GM23338 (cell line): ENCODE measurements around the gene CARNS1. TPM values are rescaled to one million over a fixed set of nuclear protein-coding genes. Genes with fewer than 3 reads are reported as not detected.

Source experiments
- ATAC-seq: fragments of 200-7000 bp; cut with Tn5 transposase; 3 replicates; pipeline ENCODE4 v1.9.1; 2020
- DNase-seq: peaks from one replicate; pipeline ENCODE4 v3.0.0-alpha.2; 2015; ENCODE audit warnings: low spot score
- H2AFZ ChIP-seq: fragments of 200-600 bp; sonication (generic); 2 replicates; pipeline ENCODE4 v1.8.0; 2016; ENCODE audit warnings: antibody characterized with exemption, mild to moderate bottlenecking, moderate library complexity
- H3F3A ChIP-seq: fragments of 200-600 bp; sonication (generic); replicated peaks from 2 replicates; pipeline ENCODE4 v1.8.0; 2017; ENCODE audit warnings: antibody characterized with exemption, mixed run types, low read depth
- H3K27ac ChIP-seq: fragments of 200-600 bp; sonication (generic); 2 replicates; pipeline ENCODE4 v1.6.1; 2016; ENCODE audit warnings: low read depth
- H3K27me3 ChIP-seq: fragments of 200-600 bp; sonication (generic); 2 replicates; pipeline ENCODE4 v1.8.0; 2016; ENCODE audit warnings: mild to moderate bottlenecking, mixed run types, moderate library complexity; ENCODE audit not compliant: insufficient read depth
- H3K36me3 ChIP-seq: fragments of 200-600 bp; sonication (generic); 2 replicates; pipeline ENCODE4 v1.8.0; 2016; ENCODE audit warnings: mild to moderate bottlenecking; ENCODE audit not compliant: insufficient read depth
- H3K4me1 ChIP-seq: fragments of 200-600 bp; sonication (generic); 2 replicates; pipeline ENCODE4 v1.8.0; 2016; ENCODE audit warnings: mild to moderate bottlenecking, moderate library complexity; ENCODE audit not compliant: insufficient read depth
- H3K4me2 ChIP-seq: fragments of 200-600 bp; sonication (generic); 2 replicates; pipeline ENCODE4 v1.7.1; 2017; ENCODE audit warnings: mixed run types
- H3K4me3 ChIP-seq: fragments of 200-600 bp; sonication (generic); 2 replicates; pipeline ENCODE4 v1.6.1; 2016; ENCODE audit warnings: mixed run types
- H3K79me2 ChIP-seq: fragments of 200-600 bp; sonication (generic); replicated peaks from 2 replicates; pipeline ENCODE4 v1.8.0; 2017; ENCODE audit warnings: mild to moderate bottlenecking; ENCODE audit not compliant: insufficient read depth
- H3K9me2 ChIP-seq: fragments of 200-600 bp; sonication (generic); 2 replicates; pipeline ENCODE4 v1.8.0; 2017; ENCODE audit not compliant: insufficient read depth
- H4K20me1 ChIP-seq: fragments of 200-600 bp; sonication (generic); replicated peaks from 2 replicates; pipeline ENCODE4 v1.8.0; 2017; ENCODE audit warnings: mild to moderate bottlenecking; ENCODE audit not compliant: insufficient read depth
- H3K27ac Mint-ChIP-seq: 2 replicates; pipeline ENCODE4 v1.8.0; 2020; ENCODE audit warnings: inconsistent platforms, mild to moderate bottlenecking, moderate library complexity, mixed read lengths
- H3K27me3 Mint-ChIP-seq: 3 replicates; pipeline ENCODE4 v1.8.0; 2022; ENCODE audit warnings: low read depth, mild to moderate bottlenecking, moderate library complexity, mixed read lengths, inconsistent platforms; ENCODE audit not compliant: insufficient read depth, poor library complexity
- H3K36me3 Mint-ChIP-seq: 3 replicates; pipeline ENCODE4 v1.8.0; 2021; ENCODE audit warnings: low read depth, mild to moderate bottlenecking, inconsistent platforms, moderate library complexity, mixed read lengths
- H3K4me1 Mint-ChIP-seq: 3 replicates; pipeline ENCODE4 v1.8.0; 2020; ENCODE audit warnings: mild to moderate bottlenecking, inconsistent platforms, mixed read lengths
- H3K4me3 Mint-ChIP-seq: 3 replicates; pipeline ENCODE4 v1.8.0; 2021; ENCODE audit warnings: moderate library complexity, mild to moderate bottlenecking, inconsistent platforms, mixed read lengths
- H3K9me3 Mint-ChIP-seq: 3 replicates; pipeline ENCODE4 v1.8.0; 2020; ENCODE audit warnings: moderate library complexity, mild to moderate bottlenecking, inconsistent platforms, mixed read lengths
- EZH2phosphoT487 ChIP-seq: fragments of 200-600 bp; sonication (generic); IDR thresholded peaks from one replicate; pipeline ENCODE4 v1.8.1; 2018; ENCODE audit warnings: antibody characterized with exemption; ENCODE audit not compliant: unreplicated experiment
- JUNB ChIP-seq: IDR thresholded peaks from one replicate; pipeline ENCODE4 v1.6.1; 2016; ENCODE audit warnings: antibody characterized with exemption; ENCODE audit not compliant: unreplicated experiment
- POLR2AphosphoS5 ChIP-seq: IDR thresholded peaks from 2 replicates; pipeline ENCODE4 v1.6.1; 2016; ENCODE audit warnings: antibody characterized with exemption, low read depth
- STAT1 ChIP-seq: IDR thresholded peaks from one replicate; pipeline ENCODE4 v1.6.1; 2016; ENCODE audit warnings: antibody characterized with exemption; ENCODE audit not compliant: unreplicated experiment
- ZNF331 ChIP-seq: fragments of 250-450 bp; sonication (Bioruptor Pico); IDR thresholded peaks from 2 replicates; pipeline ENCODE4 v1.5.0; 2020; ENCODE audit warnings: low read depth, mild to moderate bottlenecking, moderate library complexity
- polyA plus RNA-seq: library from polyadenylated mRNA; unstranded; fragments of >200 nt; fragmentation: Nextera tagmentation; extraction: Ambion mirVana; gene quantifications from 2 replicates; pipeline ENCODE4 v1.2.1, GENCODE V29; 2016
- total RNA-seq: library from RNA; depleted of rRNA; stranded (reverse); fragments of >200 nt; shearing (Covaris generic); gene quantifications from 2 replicates; pipeline ENCODE4 v1.2.3, GENCODE V29; 2014
- TF ChIP-seq, protein P1 (sequence below): fragments of 250-450 bp; sonication (Bioruptor Pico); IDR thresholded peaks from 2 replicates; pipeline ENCODE4 v1.5.0; 2020; ENCODE audit warnings: mild to moderate bottlenecking, moderate library complexity
- TF ChIP-seq, protein P2 (sequence below): IDR thresholded peaks from 2 replicates; pipeline ENCODE4 v1.6.1; 2016; ENCODE audit warnings: antibody characterized with exemption

Gene CARNS1
- total and polyA plus RNA-seq, 2 experiments from 2014 or later = 0.52 to 0.76 TPM

DNA sequence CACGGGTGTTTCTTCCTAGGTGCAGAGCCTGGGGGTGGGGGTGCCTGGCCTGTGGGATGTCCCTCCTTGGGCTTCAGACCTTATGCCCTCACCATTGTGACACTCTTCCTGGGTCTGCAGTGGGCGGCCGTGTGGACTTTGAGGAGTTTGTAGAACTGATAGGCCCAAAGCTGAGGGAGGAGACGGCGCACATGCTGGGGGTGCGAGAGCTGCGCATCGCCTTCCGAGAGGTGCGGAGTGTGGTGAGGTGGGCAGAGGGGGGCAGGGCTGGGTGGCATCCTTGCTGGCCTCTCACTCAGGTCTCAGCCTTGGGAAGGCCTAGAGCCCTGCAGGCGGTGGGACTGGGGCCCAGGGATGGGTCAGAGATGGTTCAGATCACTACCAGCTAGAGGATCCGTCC, 42.0 kb downstream of the CARNS1 start:
- H3K9me3 Mint-ChIP-seq = no peaks in the 10 kb centered on the region
- no peak overlapping the region for H3K4me3 Mint-ChIP-seq
- no peak for DNase-seq
- no peak overlapping the region for H3K27ac ChIP-seq
- H3K4me1 ChIP-seq = no peaks in the 10 kb centered on the region
- H3K36me3 Mint-ChIP-seq = no peaks in the 10 kb centered on the region
- no peaks in the 10 kb centered on the region for H3K4me1 Mint-ChIP-seq
- TF ChIP-seq STAT1 (no peak), EZH2phosphoT487 (no peak), ZNF331 (CRISPR knock-in tag) (no peak), POLR2AphosphoS5 (no peak), JUNB (no peak)
- TF ChIP-seq, protein P1, sequence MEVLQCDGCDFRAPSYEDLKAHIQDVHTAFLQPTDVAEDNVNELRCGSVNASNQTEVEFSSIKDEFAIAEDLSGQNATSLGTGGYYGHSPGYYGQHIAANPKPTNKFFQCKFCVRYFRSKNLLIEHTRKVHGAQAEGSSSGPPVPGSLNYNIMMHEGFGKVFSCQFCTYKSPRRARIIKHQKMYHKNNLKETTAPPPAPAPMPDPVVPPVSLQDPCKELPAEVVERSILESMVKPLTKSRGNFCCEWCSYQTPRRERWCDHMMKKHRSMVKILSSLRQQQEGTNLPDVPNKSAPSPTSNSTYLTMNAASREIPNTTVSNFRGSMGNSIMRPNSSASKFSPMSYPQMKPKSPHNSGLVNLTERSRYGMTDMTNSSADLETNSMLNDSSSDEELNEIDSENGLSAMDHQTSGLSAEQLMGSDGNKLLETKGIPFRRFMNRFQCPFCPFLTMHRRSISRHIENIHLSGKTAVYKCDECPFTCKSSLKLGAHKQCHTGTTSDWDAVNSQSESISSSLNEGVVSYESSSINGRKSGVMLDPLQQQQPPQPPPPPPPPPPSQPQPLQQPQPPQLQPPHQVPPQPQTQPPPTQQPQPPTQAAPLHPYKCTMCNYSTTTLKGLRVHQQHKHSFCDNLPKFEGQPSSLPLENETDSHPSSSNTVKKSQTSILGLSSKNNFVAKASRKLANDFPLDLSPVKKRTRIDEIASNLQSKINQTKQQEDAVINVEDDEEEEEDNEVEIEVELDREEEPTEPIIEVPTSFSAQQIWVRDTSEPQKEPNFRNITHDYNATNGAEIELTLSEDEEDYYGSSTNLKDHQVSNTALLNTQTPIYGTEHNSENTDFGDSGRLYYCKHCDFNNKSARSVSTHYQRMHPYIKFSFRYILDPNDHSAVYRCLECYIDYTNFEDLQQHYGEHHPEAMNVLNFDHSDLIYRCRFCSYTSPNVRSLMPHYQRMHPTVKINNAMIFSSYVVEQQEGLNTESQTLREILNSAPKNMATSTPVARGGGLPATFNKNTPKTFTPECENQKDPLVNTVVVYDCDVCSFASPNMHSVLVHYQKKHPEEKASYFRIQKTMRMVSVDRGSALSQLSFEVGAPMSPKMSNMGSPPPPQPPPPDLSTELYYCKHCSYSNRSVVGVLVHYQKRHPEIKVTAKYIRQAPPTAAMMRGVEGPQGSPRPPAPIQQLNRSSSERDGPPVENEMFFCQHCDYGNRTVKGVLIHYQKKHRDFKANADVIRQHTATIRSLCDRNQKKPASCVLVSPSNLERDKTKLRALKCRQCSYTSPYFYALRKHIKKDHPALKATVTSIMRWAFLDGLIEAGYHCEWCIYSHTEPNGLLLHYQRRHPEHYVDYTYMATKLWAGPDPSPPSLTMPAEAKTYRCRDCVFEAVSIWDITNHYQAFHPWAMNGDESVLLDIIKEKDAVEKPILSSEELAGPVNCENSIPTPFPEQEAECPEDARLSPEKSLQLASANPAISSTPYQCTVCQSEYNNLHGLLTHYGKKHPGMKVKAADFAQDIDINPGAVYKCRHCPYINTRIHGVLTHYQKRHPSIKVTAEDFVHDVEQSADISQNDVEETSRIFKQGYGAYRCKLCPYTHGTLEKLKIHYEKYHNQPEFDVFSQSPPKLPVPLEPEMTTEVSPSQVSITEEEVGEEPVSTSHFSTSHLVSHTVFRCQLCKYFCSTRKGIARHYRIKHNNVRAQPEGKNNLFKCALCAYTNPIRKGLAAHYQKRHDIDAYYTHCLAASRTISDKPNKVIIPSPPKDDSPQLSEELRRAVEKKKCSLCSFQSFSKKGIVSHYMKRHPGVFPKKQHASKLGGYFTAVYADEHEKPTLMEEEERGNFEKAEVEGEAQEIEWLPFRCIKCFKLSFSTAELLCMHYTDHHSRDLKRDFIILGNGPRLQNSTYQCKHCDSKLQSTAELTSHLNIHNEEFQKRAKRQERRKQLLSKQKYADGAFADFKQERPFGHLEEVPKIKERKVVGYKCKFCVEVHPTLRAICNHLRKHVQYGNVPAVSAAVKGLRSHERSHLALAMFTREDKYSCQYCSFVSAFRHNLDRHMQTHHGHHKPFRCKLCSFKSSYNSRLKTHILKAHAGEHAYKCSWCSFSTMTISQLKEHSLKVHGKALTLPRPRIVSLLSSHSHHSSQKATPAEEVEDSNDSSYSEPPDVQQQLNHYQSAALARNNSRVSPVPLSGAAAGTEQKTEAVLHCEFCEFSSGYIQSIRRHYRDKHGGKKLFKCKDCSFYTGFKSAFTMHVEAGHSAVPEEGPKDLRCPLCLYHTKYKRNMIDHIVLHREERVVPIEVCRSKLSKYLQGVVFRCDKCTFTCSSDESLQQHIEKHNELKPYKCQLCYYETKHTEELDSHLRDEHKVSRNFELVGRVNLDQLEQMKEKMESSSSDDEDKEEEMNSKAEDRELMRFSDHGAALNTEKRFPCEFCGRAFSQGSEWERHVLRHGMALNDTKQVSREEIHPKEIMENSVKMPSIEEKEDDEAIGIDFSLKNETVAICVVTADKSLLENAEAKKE (CRISPR knock-in tag) = no peak
- TF ChIP-seq, protein P2, sequence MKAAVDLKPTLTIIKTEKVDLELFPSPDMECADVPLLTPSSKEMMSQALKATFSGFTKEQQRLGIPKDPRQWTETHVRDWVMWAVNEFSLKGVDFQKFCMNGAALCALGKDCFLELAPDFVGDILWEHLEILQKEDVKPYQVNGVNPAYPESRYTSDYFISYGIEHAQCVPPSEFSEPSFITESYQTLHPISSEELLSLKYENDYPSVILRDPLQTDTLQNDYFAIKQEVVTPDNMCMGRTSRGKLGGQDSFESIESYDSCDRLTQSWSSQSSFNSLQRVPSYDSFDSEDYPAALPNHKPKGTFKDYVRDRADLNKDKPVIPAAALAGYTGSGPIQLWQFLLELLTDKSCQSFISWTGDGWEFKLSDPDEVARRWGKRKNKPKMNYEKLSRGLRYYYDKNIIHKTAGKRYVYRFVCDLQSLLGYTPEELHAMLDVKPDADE = no peak
- H3F3A ChIP-seq = no peaks in the 10 kb centered on the region
- no peak overlapping the region for H2AFZ ChIP-seq
- no peak for ATAC-seq
- H3K27me3 Mint-ChIP-seq = peaks cover 4% of the 10 kb centered on the region
- H3K4me2 ChIP-seq = no peak overlapping the region
- H3K79me2 ChIP-seq = no peaks in the 10 kb centered on the region
- H3K9me2 ChIP-seq = no peaks in the 10 kb centered on the region
- H4K20me1 ChIP-seq = no peaks in the 10 kb centered on the region
- H3K27ac Mint-ChIP-seq = no peak overlapping the region
- H3K27me3 ChIP-seq = no peaks in the 10 kb centered on the region
- H3K4me3 ChIP-seq = no peak overlapping the region
- H3K36me3 ChIP-seq = no peaks in the 10 kb centered on the region
